A549 treated with DMSO at 1 μM for 4 hours (cell line): ENCODE data around the gene CCNJL. TPM values are rescaled to one million over a fixed set of nuclear protein-coding genes. Genes with fewer than 3 reads are reported as not detected.

Source experiments
- total RNA-seq: library from RNA; stranded (reverse); fragments of 200-300 nt; extraction: Qiagen RNA extraction; gene quantifications from 5 replicates; pipeline ENCODE4 v1.2.3, GENCODE V29; 2022; ENCODE audit warnings: low read depth

CCNJL gene
- total RNA-seq: 11.2 to 14.0 TPM (median 12.4 TPM) in 5 replicates

GRCh38 chr5:160312134-160312959 lies at the start of gene CCNJL:
Gene CCNJL (minus strand): TSS chr5:160312564. CDS start chr5:160311923, 641 bp downstream.

GRCh38 chr5:160229190-160229742 lies 83.1 kb downstream of the CCNJL start, which contains the start of gene FABP6:
Gene FABP6 (plus strand): TSS chr5:160229506. CDS start chr5:160229558, 52 bp downstream.

Other genes starting within 250 kb of the CCNJL start
- gene PWWP2A, start 193.1 kb downstream of the CCNJL start, total RNA-seq: 9.3 to 11.9 TPM (median 11.1 TPM) in 5 replicates
- gene FABP6, start 83.1 kb downstream of the CCNJL start, total RNA-seq: 0.57 to 1.0 TPM (median 0.85 TPM) in 5 replicates
- gene C1QTNF2, start 58.1 kb upstream of the CCNJL start, total RNA-seq: 0.07 to 0.19 TPM (median 0.11 TPM) in 3 of 5 replicates, not detected in the others
- 1.3 to 2.7 TPM (median 2.5 TPM) in 5 replicates for gene FAM200C, start 87.5 kb upstream of the CCNJL start, total RNA-seq
- 41.7 to 66.1 TPM (median 52.3 TPM) in 5 replicates for gene SLU7, start 106.5 kb upstream of the CCNJL start, total RNA-seq
- gene PTTG1, start 109.3 kb upstream of the CCNJL start, total RNA-seq: 194 to 300 TPM (median 218 TPM) in 5 replicates